GM21515 (cell line): Measurements from ENCODE around the gene MYRIP.

ENCODE experiments used
- ATAC-seq: cut with Tn5 transposase; IDR thresholded peaks from one replicate; pipeline ENCODE4 v1.9.1; 2021; ENCODE audit not compliant: unreplicated experiment

Gene MYRIP

DNA sequence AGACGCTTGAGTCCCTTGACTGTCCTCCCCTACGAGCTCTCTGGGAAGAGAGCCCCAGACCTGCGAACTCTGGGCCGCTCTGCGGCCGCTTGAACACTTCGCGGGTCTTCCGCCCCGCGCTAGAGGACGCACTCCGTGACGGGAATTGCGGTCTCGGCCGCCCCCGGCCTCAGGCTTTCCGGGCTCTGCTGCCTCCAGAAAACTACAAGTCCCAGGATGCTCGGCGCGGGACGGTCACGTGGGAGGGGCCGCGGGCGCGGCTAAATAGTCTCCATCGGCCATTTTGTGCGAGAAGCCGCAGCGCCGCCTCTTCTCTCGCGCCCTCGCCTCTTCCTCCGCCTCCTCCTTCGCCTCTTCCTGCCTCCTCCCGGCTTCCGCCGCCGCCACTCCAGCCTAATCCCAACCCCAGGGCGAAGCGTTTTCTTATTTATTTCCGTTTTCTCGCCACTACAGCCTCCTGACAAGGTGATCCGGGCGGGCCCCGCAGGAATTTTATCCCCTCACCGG, 500.1 kb downstream of the MYRIP start, which contains the start of gene EIF1B:
Gene EIF1B, plus strand, starts transcription at position 290 of the 507 bp plus-strand sequence. CDS start 235 bp downstream, outside the sequence.
- ATAC-seq, result peak; percentile 96
